ENCODE results near the gene TBC1D23.
"Not testable (repeated sequence)": the region's sequence is repeated elsewhere in the genome, so short reads cannot be mapped to it uniquely, and the experiment has no call there.

TBC1D23 gene

GRCh38 chr3:100257586-100257985 is 3.2 kb upstream of the TBC1D23 start:
- DNase-seq = no peak

- peak; percentile 61 for DNase-seq
Measured at GRCh38 chr3:100260081-100260684, 609 bp upstream of the TBC1D23 start.

- DNase-seq = no peak
Measured at GRCh38 chr3:100261485-100261903, 702 bp downstream of the TBC1D23 start.

- DNase-seq = not testable (repeated sequence)
Measured at GRCh38 chr3:100262925-100263324, 2.1 kb downstream of the TBC1D23 start.

- no peak for DNase-seq
Measured at GRCh38 chr3:100263583-100263982, 2.8 kb downstream of the TBC1D23 start.

GRCh38 chr3:100264242-100264641 is 3.5 kb downstream of the TBC1D23 start:
- no peak for DNase-seq

- DNase-seq = peak; percentile 61
Measured at GRCh38 chr3:100265016-100265415, 4.2 kb downstream of the TBC1D23 start.

- DNase-seq = no peak
Measured at GRCh38 chr3:100266531-100266930, 5.7 kb downstream of the TBC1D23 start.

- no peak for DNase-seq
Measured at GRCh38 chr3:100268156-100268555, 7.4 kb downstream of the TBC1D23 start.

- no peak for DNase-seq
Measured at GRCh38 chr3:100269001-100269400, 8.2 kb downstream of the TBC1D23 start.

GRCh38 chr3:100269410-100270214 is 8.8 kb downstream of the TBC1D23 start:
- DNase-seq = no peak

GRCh38 chr3:100270215-100270583 is 9.4 kb downstream of the TBC1D23 start:
- no peak for DNase-seq

GRCh38 chr3:100271522-100271921 is 10.7 kb downstream of the TBC1D23 start:
- DNase-seq = no peak

GRCh38 chr3:100272797-100273611 is 12.2 kb downstream of the TBC1D23 start:
- not testable (repeated sequence) for DNase-seq

- DNase-seq = no peak
Measured at GRCh38 chr3:100274361-100274760, 13.6 kb downstream of the TBC1D23 start.

- DNase-seq = peak; percentile 89
Measured at GRCh38 chr3:100277255-100277800, 16.5 kb downstream of the TBC1D23 start.

- DNase-seq = no peak
Measured at GRCh38 chr3:100278910-100279309, 18.1 kb downstream of the TBC1D23 start.

GRCh38 chr3:100288288-100288894 is 27.6 kb downstream of the TBC1D23 start:
- no peak for DNase-seq

GRCh38 chr3:100289339-100289738 is 28.5 kb downstream of the TBC1D23 start:
- DNase-seq = no peak

GRCh38 chr3:100295089-100295488 is 34.3 kb downstream of the TBC1D23 start:
- no peak for DNase-seq

- DNase-seq = no peak
Measured at GRCh38 chr3:100297784-100298183, 37.0 kb downstream of the TBC1D23 start.

- DNase-seq = no peak
Measured at GRCh38 chr3:100299016-100299415, 38.2 kb downstream of the TBC1D23 start.

GRCh38 chr3:100306695-100307094 is 45.9 kb downstream of the TBC1D23 start:
- no peak for DNase-seq
